ENCODE results near the gene C2CD2L.
"Not testable (repeated sequence)": the region's sequence is repeated elsewhere in the genome, so short reads cannot be mapped to it uniquely, and the experiment has no call there.

The C2CD2L gene

DNA sequence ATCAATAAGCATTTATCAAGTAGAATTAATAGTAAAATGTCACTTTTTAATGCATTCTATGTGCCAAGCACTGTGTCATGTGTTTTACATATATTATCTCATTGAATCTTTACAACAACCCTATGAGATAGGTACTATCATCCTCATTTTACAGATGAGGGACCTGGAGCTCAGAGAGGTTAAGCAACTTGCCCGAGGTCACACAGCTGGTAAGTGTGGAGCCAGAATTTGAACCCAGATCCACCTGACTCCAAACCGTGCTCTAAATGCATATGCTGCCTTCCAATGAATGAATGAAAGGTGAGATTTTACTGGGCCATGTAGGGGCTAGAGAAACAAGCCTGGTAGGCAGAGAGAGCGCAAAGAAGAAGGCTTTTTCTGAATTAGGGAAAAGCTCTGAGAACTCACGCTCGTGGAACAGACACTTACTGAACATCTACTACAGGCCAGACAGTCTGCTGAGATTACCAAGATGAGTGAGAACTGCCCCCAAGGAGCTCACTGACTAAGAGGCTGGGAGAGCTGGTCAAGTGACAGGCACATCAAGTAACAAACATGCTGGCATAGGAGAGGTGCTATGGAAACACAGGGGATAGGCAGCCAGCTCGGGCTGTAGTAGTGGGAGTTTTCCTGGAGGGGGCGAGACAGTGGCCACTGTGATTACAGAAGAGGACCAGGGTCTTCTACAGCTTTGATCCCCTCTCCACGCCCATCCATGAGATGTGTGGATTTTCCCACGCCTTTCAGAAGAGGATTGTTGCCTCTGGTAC, 46.1 kb downstream of the C2CD2L start:
- no peak for DNase-seq

DNA sequence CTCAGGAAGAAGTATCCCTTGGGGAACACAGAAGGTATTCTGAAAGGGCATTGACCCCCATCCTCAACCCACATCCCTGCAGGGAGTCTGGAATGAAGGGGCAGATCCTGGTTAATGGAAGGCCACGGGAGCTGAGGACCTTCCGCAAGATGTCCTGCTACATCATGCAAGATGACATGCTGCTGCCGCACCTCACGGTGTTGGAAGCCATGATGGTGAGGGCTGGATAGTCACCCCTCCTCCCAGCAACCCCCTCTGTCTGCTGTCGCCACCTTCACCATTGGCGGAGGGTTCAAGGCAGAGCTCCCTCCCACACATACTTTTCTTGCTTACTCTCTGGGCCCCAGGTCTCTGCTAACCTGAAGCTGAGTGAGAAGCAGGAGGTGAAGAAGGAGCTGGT, 47.0 kb downstream of the C2CD2L start:
- DNase-seq: no peak

- DNase-seq: no peak
Measured at GRCh38 chr11:119155733-119156492, 48.8 kb downstream of the C2CD2L start.

GRCh38 chr11:119156496-119156895, 49.4 kb downstream of the C2CD2L start:
- no peak for DNase-seq

DNA sequence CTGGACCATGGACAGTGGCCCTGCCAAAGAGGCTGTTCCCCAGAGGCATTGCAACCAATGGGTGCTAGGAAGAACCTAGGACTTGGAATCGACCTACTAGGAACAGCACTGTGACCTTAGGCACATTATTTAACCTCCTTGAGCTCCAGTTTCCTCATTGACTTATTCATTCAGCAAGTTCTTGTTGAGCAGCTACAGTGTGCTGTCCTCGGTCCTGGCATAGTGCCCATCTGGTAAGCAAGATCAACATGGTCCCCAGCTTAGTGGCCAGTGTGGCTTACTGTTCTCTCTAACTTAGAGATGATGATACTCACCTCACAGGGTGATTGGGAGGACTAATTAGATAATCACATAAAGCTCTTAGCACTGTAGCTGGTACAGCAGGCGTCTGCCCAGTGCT, 49.9 kb downstream of the C2CD2L start:
- DNase-seq: no peak

GRCh38 chr11:119158467-119158866, 51.3 kb downstream of the C2CD2L start:
- no peak for DNase-seq

DNA sequence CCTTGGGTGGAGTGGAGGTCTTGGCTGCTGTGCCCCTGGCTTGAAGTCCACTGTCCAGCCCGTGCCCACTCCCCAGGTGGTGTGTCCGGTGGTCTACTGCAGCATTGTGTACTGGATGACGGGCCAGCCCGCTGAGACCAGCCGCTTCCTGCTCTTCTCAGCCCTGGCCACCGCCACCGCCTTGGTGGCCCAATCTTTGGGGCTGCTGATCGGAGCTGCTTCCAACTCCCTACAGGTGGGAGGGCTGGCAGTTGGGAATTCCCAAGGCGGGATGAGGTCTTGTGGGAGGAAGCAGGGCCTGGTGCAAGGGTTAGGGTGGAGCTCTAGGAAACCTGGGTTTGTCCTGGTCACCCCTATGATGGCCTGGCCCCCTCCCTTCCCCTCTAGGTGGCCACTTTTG, 53.0 kb downstream of the C2CD2L start:
- DNase-seq: no peak

DNA sequence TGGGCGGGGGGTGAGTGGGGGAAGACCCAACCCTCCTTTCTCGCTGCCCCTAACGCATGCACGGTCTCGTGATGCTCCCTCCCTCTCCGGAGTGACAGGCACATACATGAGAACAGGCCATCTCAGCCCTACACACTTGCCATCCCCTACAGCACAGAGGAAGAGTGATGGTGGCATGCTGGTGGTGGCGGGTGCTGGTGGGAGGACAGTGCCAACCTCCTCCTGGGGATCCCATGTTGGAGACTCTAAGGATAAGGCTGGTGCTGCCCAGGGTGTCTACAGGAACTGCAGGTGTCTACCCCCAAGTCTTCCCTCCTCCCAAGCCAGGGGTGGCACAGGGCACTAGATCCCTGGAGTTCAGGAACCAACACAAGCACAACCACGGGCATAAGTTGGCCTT, 54.7 kb downstream of the C2CD2L start:
- DNase-seq: no peak

DNA sequence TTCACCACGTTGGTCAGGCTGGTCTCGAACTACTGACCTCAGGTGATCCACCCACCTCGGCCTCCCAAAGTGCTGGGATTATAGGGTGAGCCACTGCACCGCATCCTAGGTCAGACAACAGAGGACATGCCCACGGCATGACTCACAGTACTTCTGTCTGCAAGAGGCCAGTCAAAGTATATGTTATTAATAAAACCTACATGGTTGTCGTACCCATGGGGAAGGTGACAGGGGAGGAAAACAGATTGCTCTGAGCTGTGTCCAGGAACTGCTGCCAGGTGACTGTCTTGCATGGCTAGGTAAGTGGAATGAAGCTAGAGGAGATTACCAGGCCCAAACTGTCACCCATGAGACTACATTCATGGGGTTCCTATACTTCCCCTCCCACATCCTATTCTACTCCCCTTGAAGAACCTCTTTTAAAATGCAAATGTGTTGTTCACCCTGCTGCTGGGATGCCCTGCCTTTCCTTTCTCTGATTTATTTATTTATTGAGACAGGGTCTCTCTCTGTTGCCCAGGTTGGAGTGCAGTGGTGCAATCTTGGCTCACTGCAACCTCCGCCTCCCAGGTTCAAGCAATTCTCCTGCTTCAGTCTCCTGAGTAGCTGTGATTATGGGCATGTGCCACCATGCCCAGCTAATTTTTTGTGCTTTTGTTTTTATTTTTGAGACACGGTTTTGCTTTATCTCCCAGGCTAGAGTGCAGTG, 59.4 kb downstream of the C2CD2L start:
- DNase-seq: no peak

DNA sequence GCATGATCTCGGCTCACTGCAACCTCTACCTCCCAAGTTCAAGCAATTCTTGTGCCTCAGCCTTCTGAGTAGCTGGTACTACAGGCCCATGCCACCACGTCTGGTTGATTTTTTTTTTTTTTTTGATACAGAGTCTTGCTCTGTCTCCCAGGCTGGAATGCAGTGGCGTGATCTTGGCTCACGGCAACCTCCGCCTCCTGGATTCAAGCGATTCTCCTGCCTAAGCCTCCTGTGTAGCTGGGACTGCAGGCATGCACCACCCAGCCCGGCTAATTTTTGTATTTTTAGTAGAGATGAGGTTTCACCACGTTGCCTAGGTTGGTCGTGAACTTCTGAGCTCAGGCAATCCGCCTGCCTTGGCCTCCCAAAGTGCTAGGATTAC, 59.9 kb downstream of the C2CD2L start:
- not testable (repeated sequence) for DNase-seq

DNA sequence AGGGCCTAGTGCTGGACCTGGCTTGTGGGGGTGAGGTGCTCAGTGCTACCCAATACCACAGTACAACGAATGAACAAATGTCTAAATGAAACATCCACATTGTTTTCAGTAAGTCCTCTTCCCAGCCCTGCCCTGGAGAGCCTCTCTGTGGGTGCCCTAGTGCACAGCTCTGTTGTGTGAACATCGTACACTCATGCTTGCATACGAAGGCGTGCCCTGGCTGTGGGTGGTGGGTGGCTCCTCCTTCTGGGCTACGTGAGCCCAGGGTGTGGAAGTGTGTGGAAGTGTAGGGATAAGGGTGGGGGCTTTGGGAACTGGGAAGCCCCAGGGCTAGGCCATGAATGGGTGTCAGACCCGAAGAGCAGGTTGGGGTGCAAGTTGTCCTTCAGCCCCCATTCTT, 60.8 kb downstream of the C2CD2L start:
- DNase-seq: no peak
